RWPE1 (cell line): ENCODE results near the gene SLC26A6.

Source experiments
- CTCF ChIA-PET: fragments of 350-600 bp; sonication (Branson Sonifier 250); formaldehyde crosslinking; extraction: SDS; loops from one replicate; lab custom pipeline; 2021; lab: Yijun Ruan, JAX
- POLR2A ChIA-PET: fragments of 400-600 bp; formaldehyde crosslinking; extraction: SDS; loops from one replicate; lab custom pipeline; 2020; ENCODE audit warnings: antibody characterized with exemption; ENCODE audit not compliant: low non-redundant PET; lab: Yijun Ruan, JAX
- DNase-seq: peaks from one replicate; pipeline ENCODE4 v3.0.0; 2012; ENCODE audit warnings: low spot score
- H3K27ac ChIP-seq: fragments of 450-650 bp; 2 replicates; pipeline ENCODE4 v1.5.1; 2017
- CTCF ChIP-seq: fragments of 450-650 bp; conservative IDR thresholded peaks from 2 replicates; pipeline ENCODE4 v1.5.1; 2017; ENCODE audit warnings: low read depth, mild to moderate bottlenecking

SLC26A6 gene

DNA sequence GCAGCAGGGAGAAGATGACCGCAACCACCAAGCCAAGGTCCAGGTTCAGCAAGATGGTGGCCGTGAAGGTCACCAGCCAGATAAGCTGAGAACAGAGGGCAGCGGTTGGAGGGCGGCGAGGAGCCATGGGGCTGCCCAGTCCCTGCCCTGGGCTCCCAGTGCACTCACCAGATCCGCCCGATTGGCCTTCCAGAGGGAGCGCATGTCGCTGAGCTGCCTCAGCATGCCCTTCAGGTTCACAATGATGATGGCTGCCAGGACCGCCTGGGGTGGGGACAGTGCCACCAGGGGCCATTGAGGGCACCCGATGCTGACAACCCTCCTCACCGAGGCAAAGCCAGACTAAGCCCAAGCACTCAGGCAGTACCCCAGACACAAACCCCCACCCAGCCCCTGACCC is 5.4 kb downstream of the SLC26A6 start:
- CTCF ChIA-PET = no interaction called here
- no peak for TF ChIP-seq CTCF
- POLR2A ChIA-PET = no interaction called here
- H3K27ac ChIP-seq = peak overlapping the region; percentile 89
- no peak for DNase-seq

DNA sequence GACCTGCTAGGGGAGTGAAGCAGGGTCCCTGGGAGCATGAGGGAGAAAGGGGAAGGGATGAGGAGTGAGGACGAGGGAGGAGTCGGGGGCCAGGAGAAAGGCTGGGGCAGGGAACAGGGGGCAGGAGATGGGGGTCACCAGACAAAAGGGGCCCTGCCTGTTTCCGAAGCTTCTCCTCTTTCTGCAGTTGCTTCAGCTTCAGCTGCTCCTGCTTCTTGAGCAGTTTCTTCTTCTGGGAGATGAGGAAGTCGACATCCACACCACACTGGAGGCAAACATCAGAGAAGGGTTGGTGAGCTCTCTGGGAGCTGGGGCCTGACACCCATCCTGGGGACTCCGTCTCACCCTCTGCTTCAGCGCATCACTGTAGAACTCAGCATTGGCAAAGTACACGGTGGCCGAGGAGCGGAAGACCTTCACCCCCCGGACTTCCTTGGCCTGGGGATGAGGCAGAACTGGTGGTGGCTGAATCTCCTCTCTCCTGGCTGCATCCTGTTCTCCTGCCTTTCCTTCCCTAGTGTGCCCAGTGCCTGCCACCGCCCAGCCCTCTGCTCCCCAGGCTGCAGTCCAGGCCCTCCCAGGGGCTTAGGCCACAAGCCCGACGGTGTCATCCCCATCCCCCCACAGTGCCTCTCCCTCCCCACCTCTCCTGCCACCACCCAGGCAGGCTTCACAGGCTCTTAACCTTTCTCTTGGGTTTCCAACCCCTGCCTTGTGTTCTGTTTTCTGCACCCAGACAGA is 6.8 kb downstream of the SLC26A6 start:
- CTCF ChIA-PET = no interaction called here
- TF ChIP-seq CTCF = no peak
- POLR2A ChIA-PET = no interaction called here
- DNase-seq = no peak
- H3K27ac ChIP-seq = peak overlapping the region; percentile 89

DNA sequence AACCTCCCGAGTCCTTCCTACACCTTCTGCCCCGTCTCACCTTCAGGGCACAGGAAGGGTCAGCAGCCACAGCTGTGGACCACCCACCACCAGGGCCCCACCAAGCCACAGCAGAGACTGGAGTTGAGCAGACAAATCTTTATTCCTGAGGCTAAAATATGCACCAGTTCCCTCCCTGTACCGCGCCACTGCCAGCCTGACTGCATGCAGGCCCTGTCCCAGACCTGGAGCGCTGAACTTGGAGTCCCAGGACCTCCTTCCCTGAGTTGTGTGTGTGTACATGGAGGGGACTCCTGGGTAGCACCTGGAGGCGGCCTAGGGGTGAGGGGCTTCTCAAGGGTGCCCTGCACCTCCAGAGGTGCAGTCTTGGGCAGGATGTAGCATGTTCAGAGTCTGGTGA is 9.7 kb downstream of the SLC26A6 start:
- ChIA-PET POLR2A (no interaction called here), CTCF (interaction anchor here (2.6 kb wide), 1 partner anchor 9 kb away, joined by 12 read pairs; the partner anchor contains the start of gene SLC26A6)
- DNase-seq = no peak
- H3K27ac ChIP-seq = peak overlapping the region; percentile 89
- TF ChIP-seq CTCF = no peak

DNA sequence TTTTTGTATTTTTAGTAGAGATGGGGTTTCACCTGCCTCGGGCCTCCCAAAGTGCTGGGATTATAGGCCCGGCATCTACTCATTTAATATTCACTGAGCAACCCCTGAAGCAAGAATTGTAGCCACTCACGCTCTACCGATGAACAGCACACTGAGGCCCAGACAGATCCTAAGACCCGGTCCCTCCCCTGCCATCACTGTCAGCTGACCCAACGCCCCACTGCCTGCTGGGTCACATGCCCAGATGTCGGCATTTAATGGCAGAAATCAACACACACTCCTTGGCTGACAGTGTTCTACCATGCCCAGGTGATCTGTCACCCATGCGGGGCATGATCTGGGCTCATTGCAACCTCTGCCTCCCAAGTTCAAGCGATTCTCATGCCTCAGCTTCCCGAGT is 10.5 kb downstream of the SLC26A6 start:
- H3K27ac ChIP-seq = peak overlapping the region; percentile 89
- ChIA-PET CTCF (interaction anchor here (0.6 to 2.6 kb wide), 3 partner anchors 10 to 37 kb away, joined by 3 to 12 read pairs (median 3); partner anchors contain the start of gene SLC26A6), POLR2A (no interaction called here)
- no peak for TF ChIP-seq CTCF
- no peak for DNase-seq

GRCh38 chr3:48623851-48624547 is 11.3 kb downstream of the SLC26A6 start:
- CTCF ChIA-PET = interaction anchor here (0.6 to 2.6 kb wide), 4 partner anchors 11 to 38 kb away, joined by 3 to 12 read pairs (median 4); partner anchors contain the start of gene SLC26A6
- no peak for DNase-seq
- POLR2A ChIA-PET = interaction anchor here (0.6 to 0.7 kb wide), 2 partner anchors 8 to 57 kb away, joined by 3 to 6 read pairs; no protein-coding TSS in a partner anchor
- peak overlapping the region; percentile 89 for H3K27ac ChIP-seq
- TF ChIP-seq CTCF = no peak

GRCh38 chr3:48621461-48621869 is 13.8 kb downstream of the SLC26A6 start, which contains the start of gene TMEM89:
Gene TMEM89, minus strand, starts transcription at chr3:48621769. Its CDS starts 13 bp downstream, at chr3:48621756.
- DNase-seq = no peak
- CTCF ChIA-PET = no interaction called here
- no peak for TF ChIP-seq CTCF
- POLR2A ChIA-PET = no interaction called here
- peak within 1 kb of the TSS; percentile 89 for H3K27ac ChIP-seq
